GM12878 (cell line): Measurements from ENCODE around the gene CSPG5. TPM values are rescaled to one million over a fixed set of nuclear protein-coding genes. Genes with fewer than 3 reads are reported as not detected.

Experiments
- BRCA1 ChIP-seq: IDR thresholded peaks from 2 replicates; pipeline ENCODE4 v1.6.1; 2011; ENCODE audit warnings: low read depth, low read length, improper control_type of control experiment
- EP300 ChIP-seq, 2 experiments: fragments of 150-350 bp in 1 of 2; IDR thresholded peaks; 2 replicates each; pipeline ENCODE4 v1.6.1; 2011 to 2012; ENCODE audit warnings: low read depth in 2 of 2, low read length in 2 of 2, borderline replicate concordance in 1 of 2, improper control_type of control experiment in 1 of 2, inconsistent platforms in 1 of 2; ENCODE audit not compliant: control insufficient read depth in 1 of 2
- PML ChIP-seq: IDR thresholded peaks from 2 replicates; pipeline ENCODE4 v1.6.1; 2012; ENCODE audit warnings: low read length, inconsistent platforms
- POU2F2 ChIP-seq: IDR thresholded peaks from 3 replicates; pipeline ENCODE4 v1.6.1; 2011; ENCODE audit warnings: low read depth, mild to moderate bottlenecking, low read length, borderline replicate concordance
- SKIL ChIP-seq: fragments of 450-650 bp; IDR thresholded peaks from 2 replicates; pipeline ENCODE4 v1.6.1; 2017; ENCODE audit warnings: mild to moderate bottlenecking, low read depth, inconsistent platforms; ENCODE audit not compliant: poor library complexity, severe bottlenecking
- SMC3 ChIP-seq: IDR thresholded peaks from 2 replicates; pipeline ENCODE4 v1.6.1; 2011; ENCODE audit warnings: low read length, improper control_type of control experiment, borderline replicate concordance
- STAT1 ChIP-seq: fragments of 450-650 bp; conservative IDR thresholded peaks from 2 replicates; pipeline ENCODE4 v1.6.1; 2014; ENCODE audit warnings: antibody characterized with exemption, mild to moderate bottlenecking
- ZNF207 ChIP-seq: fragments of 450-650 bp; IDR thresholded peaks from 2 replicates; pipeline ENCODE4 v1.6.1; 2014; ENCODE audit warnings: antibody characterized with exemption, mild to moderate bottlenecking, borderline replicate concordance
- polyA plus RNA-seq, 11 experiments: library from polyadenylated mRNA; depleted of rRNA in 4 of 11; unstranded in 6 of 11; stranded (reverse) in 5 of 11; fragments of >200 nt; fragmentation: Nextera tagmentation in 4 of 11; fragmentation: Illumina TruSeq in 1 of 11; extraction: Ambion mirVana in 4 of 11; extraction: Trizol in 1 of 11; gene quantifications; 1 replicate in 1 of 11; 2 replicates in 10 of 11; pipeline versions ENCODE4 v1.2.1 to v1.2.3, GENCODE V29; 2011 to 2016; ENCODE audit warnings: inconsistent platforms in 2 of 11, missing spikeins in 2 of 11, low read depth in 1 of 11
- total RNA-seq, 4 experiments: library from RNA; depleted of rRNA in 3 of 4; stranded (reverse); fragments of >200 nt in 3 of 4; fragmentation: Illumina TruSeq in 1 of 4; extraction: Trizol in 1 of 4; gene quantifications; 2 replicates each; pipeline versions ENCODE4 v1.2.1 to v1.2.3, GENCODE V29; 2013 to 2021
- TF ChIP-seq, protein P1 (sequence below): fragments of 450-650 bp; IDR thresholded peaks from 2 replicates; pipeline ENCODE4 v1.6.1; 2017; ENCODE audit warnings: mild to moderate bottlenecking, moderate library complexity
- TF ChIP-seq, protein P2 (sequence below): IDR thresholded peaks from 2 replicates; pipeline ENCODE4 v1.6.1; 2012; ENCODE audit warnings: low read depth, low read length, improper control_type of control experiment

CSPG5 gene
- total and polyA plus RNA-seq, 10 of the 15 experiments (the other 5 are each of a cell fraction or from before 2014, with no cell fraction given): 0.08 to 0.17 TPM; not detected in 8

- TF ChIP-seq SKIL (no peak), STAT1 (no peak), PML (no peak), BRCA1 (no peak), ZNF207 (no peak), POU2F2 (no peak), SMC3 (no peak), EP300 (IDR thresholded peaks at IDR 0.05; ENCODE audit: borderline replicate concordance in 1 of 2, control insufficient read depth in 1 of 2, low read depth in 2 of 2, low read length in 2 of 2) (no peak)
- TF ChIP-seq, protein P1, sequence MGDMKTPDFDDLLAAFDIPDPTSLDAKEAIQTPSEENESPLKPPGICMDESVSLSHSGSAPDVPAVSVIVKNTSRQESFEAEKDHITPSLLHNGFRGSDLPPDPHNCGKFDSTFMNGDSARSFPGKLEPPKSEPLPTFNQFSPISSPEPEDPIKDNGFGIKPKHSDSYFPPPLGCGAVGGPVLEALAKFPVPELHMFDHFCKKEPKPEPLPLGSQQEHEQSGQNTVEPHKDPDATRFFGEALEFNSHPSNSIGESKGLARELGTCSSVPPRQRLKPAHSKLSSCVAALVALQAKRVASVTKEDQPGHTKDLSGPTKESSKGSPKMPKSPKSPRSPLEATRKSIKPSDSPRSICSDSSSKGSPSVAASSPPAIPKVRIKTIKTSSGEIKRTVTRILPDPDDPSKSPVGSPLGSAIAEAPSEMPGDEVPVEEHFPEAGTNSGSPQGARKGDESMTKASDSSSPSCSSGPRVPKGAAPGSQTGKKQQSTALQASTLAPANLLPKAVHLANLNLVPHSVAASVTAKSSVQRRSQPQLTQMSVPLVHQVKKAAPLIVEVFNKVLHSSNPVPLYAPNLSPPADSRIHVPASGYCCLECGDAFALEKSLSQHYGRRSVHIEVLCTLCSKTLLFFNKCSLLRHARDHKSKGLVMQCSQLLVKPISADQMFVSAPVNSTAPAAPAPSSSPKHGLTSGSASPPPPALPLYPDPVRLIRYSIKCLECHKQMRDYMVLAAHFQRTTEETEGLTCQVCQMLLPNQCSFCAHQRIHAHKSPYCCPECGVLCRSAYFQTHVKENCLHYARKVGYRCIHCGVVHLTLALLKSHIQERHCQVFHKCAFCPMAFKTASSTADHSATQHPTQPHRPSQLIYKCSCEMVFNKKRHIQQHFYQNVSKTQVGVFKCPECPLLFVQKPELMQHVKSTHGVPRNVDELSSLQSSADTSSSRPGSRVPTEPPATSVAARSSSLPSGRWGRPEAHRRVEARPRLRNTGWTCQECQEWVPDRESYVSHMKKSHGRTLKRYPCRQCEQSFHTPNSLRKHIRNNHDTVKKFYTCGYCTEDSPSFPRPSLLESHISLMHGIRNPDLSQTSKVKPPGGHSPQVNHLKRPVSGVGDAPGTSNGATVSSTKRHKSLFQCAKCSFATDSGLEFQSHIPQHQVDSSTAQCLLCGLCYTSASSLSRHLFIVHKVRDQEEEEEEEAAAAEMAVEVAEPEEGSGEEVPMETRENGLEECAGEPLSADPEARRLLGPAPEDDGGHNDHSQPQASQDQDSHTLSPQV: no peak
- TF ChIP-seq, protein P2, sequence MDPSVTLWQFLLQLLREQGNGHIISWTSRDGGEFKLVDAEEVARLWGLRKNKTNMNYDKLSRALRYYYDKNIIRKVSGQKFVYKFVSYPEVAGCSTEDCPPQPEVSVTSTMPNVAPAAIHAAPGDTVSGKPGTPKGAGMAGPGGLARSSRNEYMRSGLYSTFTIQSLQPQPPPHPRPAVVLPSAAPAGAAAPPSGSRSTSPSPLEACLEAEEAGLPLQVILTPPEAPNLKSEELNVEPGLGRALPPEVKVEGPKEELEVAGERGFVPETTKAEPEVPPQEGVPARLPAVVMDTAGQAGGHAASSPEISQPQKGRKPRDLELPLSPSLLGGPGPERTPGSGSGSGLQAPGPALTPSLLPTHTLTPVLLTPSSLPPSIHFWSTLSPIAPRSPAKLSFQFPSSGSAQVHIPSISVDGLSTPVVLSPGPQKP: no peak
Measured at GRCh38 chr3:47553407-47553806, 25.3 kb downstream of the CSPG5 start (continued).
